Liver (tissue), 9 donors: Measurements from ENCODE around the gene LSAMP. TPM values are rescaled to one million over a fixed set of nuclear protein-coding genes. Genes with fewer than 3 reads are reported as not detected.
"Not testable (repeated sequence)": the region's sequence is repeated elsewhere in the genome, so short reads cannot be mapped to it uniquely, and the experiment has no call there.

ENCODE experiments used
- DNase-seq: peaks from one replicate; pipeline ENCODE4 v3.0.0-alpha.2; 2017; ENCODE audit warnings: low spot score
- H3K27ac ChIP-seq, 2 donors: one replicate each; pipeline ENCODE4 v1.7.0; 2013; ENCODE audit warnings: inconsistent platforms in 2 of 2, low read length in 2 of 2, control low read depth in 1 of 2, low read depth in 1 of 2, mild to moderate bottlenecking in 1 of 2
- H3K27me3 ChIP-seq, 4 donors: one replicate each; pipeline versions ENCODE4 v1.6.1 to v1.7.0; 2013; ENCODE audit warnings: low read length in 3 of 4, inconsistent platforms in 1 of 4, mild to moderate bottlenecking in 1 of 4, moderate library complexity in 1 of 4; ENCODE audit not compliant: control insufficient read depth in 4 of 4, insufficient read depth in 4 of 4
- H3K36me3 ChIP-seq, 4 donors: one replicate each; pipeline versions ENCODE4 v1.6.1 to v1.7.0; 2013; ENCODE audit warnings: low read length in 3 of 4, mild to moderate bottlenecking in 3 of 4, low read depth in 1 of 4, moderate library complexity in 1 of 4; ENCODE audit not compliant: control insufficient read depth in 4 of 4, insufficient read depth in 3 of 4
- H3K4me1 ChIP-seq, 4 donors: one replicate each; pipeline versions ENCODE4 v1.6.1 to v1.7.0; 2013; ENCODE audit warnings: low read length in 3 of 4, mild to moderate bottlenecking in 3 of 4, moderate library complexity in 1 of 4; ENCODE audit not compliant: control insufficient read depth in 4 of 4, insufficient read depth in 4 of 4
- H3K4me3 ChIP-seq, 3 donors: one replicate each; pipeline versions ENCODE4 v1.6.1 to v1.7.0; 2013; ENCODE audit warnings: low read length in 3 of 3, control low read depth in 1 of 3, low read depth in 1 of 3, mild to moderate bottlenecking in 1 of 3
- H3K9ac ChIP-seq, 2 donors: one replicate each; pipeline ENCODE4 v1.7.0; 2013; ENCODE audit warnings: low read length in 2 of 2, mild to moderate bottlenecking in 2 of 2, moderate library complexity in 2 of 2, control low read depth in 1 of 2, low read depth in 1 of 2
- H3K9me3 ChIP-seq, 4 donors: one replicate each; pipeline versions ENCODE4 v1.6.1 to v1.7.0; 2013; ENCODE audit warnings: low read length in 3 of 4; ENCODE audit not compliant: control insufficient read depth in 4 of 4
- ATF3 ChIP-seq: IDR thresholded peaks from 2 replicates; pipeline ENCODE4 v1.6.1; 2016; ENCODE audit warnings: antibody characterized with exemption
- CTCF ChIP-seq: fragments of 150-350 bp; IDR thresholded peaks from 2 replicates; pipeline ENCODE4 v1.5.1; 2017; ENCODE audit warnings: improper control_type of control experiment, low read depth, low read length; ENCODE audit not compliant: missing input control
- EGR1 ChIP-seq, 2 donors: IDR thresholded peaks; 2 replicates each; pipeline ENCODE4 v1.6.1; 2016 to 2018; ENCODE audit warnings: antibody characterized with exemption in 2 of 2, low read depth in 2 of 2
- FOXA1 ChIP-seq: IDR thresholded peaks from 2 replicates; pipeline ENCODE4 v1.6.1; 2016; ENCODE audit warnings: antibody characterized with exemption
- FOXA2 ChIP-seq: IDR thresholded peaks from 2 replicates; pipeline ENCODE4 v1.6.1; 2016; ENCODE audit warnings: antibody characterized with exemption
- GABPA ChIP-seq, 2 donors: IDR thresholded peaks in 1 of 2; conservative IDR thresholded peaks in 1 of 2; 2 replicates each; pipeline ENCODE4 v1.6.1; 2016; ENCODE audit warnings: antibody characterized with exemption in 2 of 2, mild to moderate bottlenecking in 1 of 2, moderate library complexity in 1 of 2
- HNF4A ChIP-seq, 2 donors: conservative IDR thresholded peaks; 2 replicates each; pipeline ENCODE4 v1.6.1; 2016; ENCODE audit warnings: antibody characterized with exemption in 2 of 2, mild to moderate bottlenecking in 2 of 2
- HNF4G ChIP-seq: IDR thresholded peaks from 2 replicates; pipeline ENCODE4 v1.6.1; 2016; ENCODE audit warnings: antibody characterized with exemption
- JUND ChIP-seq, 2 donors: IDR thresholded peaks; 2 replicates each; pipeline ENCODE4 v1.6.1; 2016; ENCODE audit warnings: antibody characterized with exemption in 2 of 2
- MAX ChIP-seq: IDR thresholded peaks from 2 replicates; pipeline ENCODE4 v1.6.1; 2016; ENCODE audit warnings: antibody characterized with exemption
- NR2F2 ChIP-seq: IDR thresholded peaks from 2 replicates; pipeline ENCODE4 v1.6.1; 2016; ENCODE audit warnings: antibody characterized with exemption
- RAD21 ChIP-seq, 2 donors: IDR thresholded peaks; 2 replicates each; pipeline ENCODE4 v1.6.1; 2016; ENCODE audit warnings: antibody characterized with exemption in 2 of 2, mild to moderate bottlenecking in 2 of 2
- RXRA ChIP-seq, 2 donors: IDR thresholded peaks; 2 replicates each; pipeline ENCODE4 v1.6.1; 2017 to 2018; ENCODE audit warnings: antibody characterized with exemption in 2 of 2, mild to moderate bottlenecking in 1 of 2
- SP1 ChIP-seq: IDR thresholded peaks from 2 replicates; pipeline ENCODE4 v1.6.1; 2018; ENCODE audit warnings: antibody characterized with exemption, mild to moderate bottlenecking
- TAF1 ChIP-seq: conservative IDR thresholded peaks from 2 replicates; pipeline ENCODE4 v1.6.1; 2016; ENCODE audit warnings: antibody characterized with exemption, mild to moderate bottlenecking
- YY1 ChIP-seq: IDR thresholded peaks from 2 replicates; pipeline ENCODE4 v1.6.1; 2016; ENCODE audit warnings: antibody characterized with exemption, mild to moderate bottlenecking
- WGBS: extraction: QIAGEN DNeasy Blood & Tissue Kit; methylation state at CpG from one replicate; pipeline ENCODE4 v1.1.7; 2013; 5-methylcytosine and 5-hydroxymethylcytosine counted together
- polyA plus RNA-seq, 2 donors: library from polyadenylated mRNA; stranded (reverse) in 1 of 2; unstranded in 1 of 2; fragments of 200-250 nt in 1 of 2; fragments of >200 nt in 1 of 2; fragmentation: Nextera tagmentation in 1 of 2; extraction: Ambion mirVana in 1 of 2; gene quantifications; one replicate each; pipeline versions ENCODE4 v1.2.1 to v1.2.3, GENCODE V29; 2013 to 2015
- total RNA-seq, 2 donors: library from RNA; depleted of rRNA; stranded (reverse); fragments of >200 nt; gene quantifications; one replicate each; pipeline ENCODE4 v1.2.3, GENCODE V29; 2014
- TF ChIP-seq, protein P1 (sequence below): IDR thresholded peaks from 2 replicates; pipeline ENCODE4 v1.6.1; 2016; ENCODE audit warnings: antibody characterized with exemption, mild to moderate bottlenecking
- donor health status: healthy.
- donor health status: healthy.
- donor health status: healthy.
- donor health status: healthy.
- donor health status: healthy.

Gene LSAMP
- total and polyA plus RNA-seq, 4 donors, result 0.01 to 0.17 (median 0.06) TPM

DNA sequence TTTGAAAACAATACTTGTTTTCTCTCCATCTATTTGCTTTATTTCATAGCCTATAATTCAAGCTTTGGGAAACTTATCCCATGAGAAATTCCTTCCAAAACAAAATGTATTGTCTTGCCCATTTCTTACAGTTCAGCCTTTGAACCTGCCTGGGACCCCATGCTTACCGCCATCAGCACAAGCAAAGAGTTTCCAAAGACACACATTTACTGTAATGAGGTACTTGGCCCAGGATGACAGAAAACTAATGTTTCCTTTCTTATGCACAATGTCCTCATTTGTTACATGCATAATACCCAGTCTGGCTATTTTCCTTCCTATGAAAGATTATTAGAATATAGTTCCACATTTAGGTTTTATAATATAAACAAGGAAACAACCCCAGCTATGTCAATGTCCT lies 641.6 kb downstream of the LSAMP start:
- Histone ChIP-seq H3K9ac (no peak overlapping the region), H3K4me3 (no peak overlapping the region), H3K27ac (no peak overlapping the region), H3K27me3 (peaks cover 0 to 11% (median 0%) of the 10 kb centered on the region in 4 donors), H3K36me3 (no peaks in the 10 kb centered on the region), H3K4me1 (no peaks in the 10 kb centered on the region), H3K9me3 (no peaks in the 10 kb centered on the region)
- no peak for DNase-seq
- WGBS, result 85% methylated on average over 1 of the region's 1 CpG
- TF ChIP-seq, protein P1, sequence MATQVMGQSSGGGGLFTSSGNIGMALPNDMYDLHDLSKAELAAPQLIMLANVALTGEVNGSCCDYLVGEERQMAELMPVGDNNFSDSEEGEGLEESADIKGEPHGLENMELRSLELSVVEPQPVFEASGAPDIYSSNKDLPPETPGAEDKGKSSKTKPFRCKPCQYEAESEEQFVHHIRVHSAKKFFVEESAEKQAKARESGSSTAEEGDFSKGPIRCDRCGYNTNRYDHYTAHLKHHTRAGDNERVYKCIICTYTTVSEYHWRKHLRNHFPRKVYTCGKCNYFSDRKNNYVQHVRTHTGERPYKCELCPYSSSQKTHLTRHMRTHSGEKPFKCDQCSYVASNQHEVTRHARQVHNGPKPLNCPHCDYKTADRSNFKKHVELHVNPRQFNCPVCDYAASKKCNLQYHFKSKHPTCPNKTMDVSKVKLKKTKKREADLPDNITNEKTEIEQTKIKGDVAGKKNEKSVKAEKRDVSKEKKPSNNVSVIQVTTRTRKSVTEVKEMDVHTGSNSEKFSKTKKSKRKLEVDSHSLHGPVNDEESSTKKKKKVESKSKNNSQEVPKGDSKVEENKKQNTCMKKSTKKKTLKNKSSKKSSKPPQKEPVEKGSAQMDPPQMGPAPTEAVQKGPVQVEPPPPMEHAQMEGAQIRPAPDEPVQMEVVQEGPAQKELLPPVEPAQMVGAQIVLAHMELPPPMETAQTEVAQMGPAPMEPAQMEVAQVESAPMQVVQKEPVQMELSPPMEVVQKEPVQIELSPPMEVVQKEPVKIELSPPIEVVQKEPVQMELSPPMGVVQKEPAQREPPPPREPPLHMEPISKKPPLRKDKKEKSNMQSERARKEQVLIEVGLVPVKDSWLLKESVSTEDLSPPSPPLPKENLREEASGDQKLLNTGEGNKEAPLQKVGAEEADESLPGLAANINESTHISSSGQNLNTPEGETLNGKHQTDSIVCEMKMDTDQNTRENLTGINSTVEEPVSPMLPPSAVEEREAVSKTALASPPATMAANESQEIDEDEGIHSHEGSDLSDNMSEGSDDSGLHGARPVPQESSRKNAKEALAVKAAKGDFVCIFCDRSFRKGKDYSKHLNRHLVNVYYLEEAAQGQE, result no peak
- no peak for TF ChIP-seq TAF1
- no peak for TF ChIP-seq HNF4G
- no peak for TF ChIP-seq RAD21 (IDR thresholded peaks at IDR 0.05)
- no peak for TF ChIP-seq JUND (IDR thresholded peaks at IDR 0.05)
- TF ChIP-seq ATF3, result no peak
- TF ChIP-seq MAX, result no peak
- no peak for TF ChIP-seq FOXA2
- no peak for TF ChIP-seq HNF4A (conservative IDR thresholded peaks at IDR 0.05)

GRCh38 chr3:115800489-115801075 lies 644.7 kb downstream of the LSAMP start:
- TF ChIP-seq MAX (no peak), JUND (IDR thresholded peaks at IDR 0.05) (no peak), ATF3 (no peak), HNF4G (no peak), YY1 (no peak), SP1 (no peak), HNF4A (conservative IDR thresholded peaks at IDR 0.05) (no peak), FOXA1 (no peak), RXRA (IDR thresholded peaks at IDR 0.05) (no peak), CTCF (no peak), FOXA2 (no peak), EGR1 (IDR thresholded peaks at IDR 0.05; ENCODE audit: low read depth in 2 of 2) (no peak), GABPA (IDR thresholded peaks at IDR 0.05 in 1 of 2, conservative IDR thresholded peaks at IDR 0.05 in 1 of 2) (no peak), NR2F2 (no peak)
- TF ChIP-seq, protein P1, result no peak
- Histone ChIP-seq H3K36me3 (no peaks in the 10 kb centered on the region), H3K9ac (no peak overlapping the region), H3K27ac (no peak overlapping the region), H3K27me3 (peaks cover 0 to 11% (median 0%) of the 10 kb centered on the region in 4 donors), H3K4me1 (no peaks in the 10 kb centered on the region), H3K4me3 (no peak overlapping the region), H3K9me3 (no peaks in the 10 kb centered on the region)
- no peak for DNase-seq
- 88% methylated on average over 4 of the region's 4 CpGs for WGBS

DNA sequence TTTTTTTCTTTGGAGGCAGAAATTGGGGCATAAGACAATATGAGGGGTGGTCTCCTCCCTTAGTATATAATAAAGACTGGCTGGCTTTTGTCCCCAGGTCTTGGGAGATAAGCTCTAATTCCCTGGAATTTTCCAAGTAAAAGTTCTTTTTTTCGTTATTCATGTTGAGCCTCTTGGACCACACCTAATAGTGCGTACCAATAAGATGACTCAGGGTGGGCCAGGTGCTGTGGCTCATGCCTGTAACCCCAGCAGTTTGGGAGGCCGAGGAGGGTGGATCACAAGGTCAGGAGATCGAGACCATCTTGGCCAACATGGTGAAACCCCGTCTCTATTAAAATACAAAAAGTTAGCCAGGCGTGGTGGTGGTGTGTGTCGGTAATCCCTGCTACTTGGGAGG lies 645.2 kb downstream of the LSAMP start:
- not testable (repeated sequence) for H3K4me3 ChIP-seq, H3K9ac ChIP-seq, H3K9me3 ChIP-seq, DNase-seq, H3K4me1 ChIP-seq, H3K36me3 ChIP-seq, H3K27ac ChIP-seq
- H3K27me3 ChIP-seq, result peaks cover 0 to 11% (median 0%) of the 10 kb centered on the region in 4 donors
- WGBS, result 93% methylated on average over 7 of the region's 7 CpGs
